ENCODE results near the gene PCDHB2.
A peak's percentile ranks its signal among the peaks of the same experiment; 100 is the strongest.
"Not testable (repeated sequence)": the region's sequence is repeated elsewhere in the genome, so short reads cannot be mapped to it uniquely, and the experiment has no call there.

The PCDHB2 gene

DNA sequence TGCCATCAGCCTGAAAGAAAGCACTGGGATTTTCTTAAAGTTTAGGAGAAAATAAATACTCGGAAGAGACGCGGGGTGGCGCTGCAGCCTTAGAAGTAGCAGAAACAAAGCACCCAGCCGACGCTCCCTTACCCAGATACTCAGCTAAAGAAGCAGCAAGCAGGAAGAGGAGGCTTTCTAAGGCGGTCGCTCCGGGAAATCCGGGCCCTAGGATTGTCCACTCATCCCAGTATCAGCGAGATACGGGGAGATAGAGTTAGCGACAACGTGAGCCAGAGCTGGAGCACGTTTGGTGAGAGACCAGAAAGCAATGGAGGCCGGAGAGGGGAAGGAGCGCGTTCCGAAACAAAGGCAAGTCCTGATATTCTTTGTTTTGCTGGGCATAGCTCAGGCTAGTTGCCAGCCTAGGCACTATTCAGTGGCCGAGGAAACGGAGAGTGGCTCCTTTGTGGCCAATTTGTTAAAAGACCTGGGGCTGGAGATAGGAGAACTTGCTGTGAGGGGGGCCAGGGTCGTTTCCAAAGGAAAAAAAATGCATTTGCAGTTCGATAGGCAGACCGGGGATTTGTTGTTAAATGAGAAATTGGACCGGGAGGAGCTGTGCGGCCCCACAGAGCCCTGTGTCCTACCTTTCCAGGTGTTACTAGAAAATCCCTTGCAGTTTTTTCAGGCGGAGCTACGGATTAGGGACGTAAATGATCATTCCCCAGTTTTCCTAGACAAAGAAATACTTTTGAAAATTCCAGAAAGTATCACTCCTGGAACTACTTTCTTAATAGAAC lies at the start of gene PCDHB2:
Gene PCDHB2, plus strand, starts transcription at position 135 of the 782 bp plus-strand sequence. Its CDS starts 176 bp downstream, at position 311.
- no peak for DNase-seq

GRCh38 chr5:141050622-141051520 lies 43.5 kb upstream of the PCDHB2 start, which contains the start of gene PCDHB1:
Gene PCDHB1 (plus strand): TSS chr5:141051374. CDS start chr5:141051471, 97 bp downstream.
- DNase-seq: no peak

DNA sequence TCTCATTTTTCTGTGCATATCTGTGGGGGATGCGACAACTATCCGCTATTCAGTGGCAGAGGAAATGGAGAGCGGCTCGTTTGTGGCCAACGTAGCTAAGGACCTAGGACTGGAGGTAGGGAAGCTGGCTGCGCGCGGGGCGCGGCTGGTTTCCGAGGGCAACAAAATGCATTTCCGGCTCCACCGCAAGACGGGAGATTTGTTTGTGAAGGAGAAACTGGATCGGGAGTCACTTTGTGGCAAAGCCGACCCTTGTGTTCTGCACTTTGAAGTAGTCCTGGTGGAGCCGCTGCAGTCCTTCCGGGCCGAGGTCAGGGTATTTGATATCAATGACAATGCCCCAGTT lies 42.9 kb upstream of the PCDHB2 start:
- DNase-seq: no peak

- DNase-seq: no peak
Observed at GRCh38 chr5:141077826-141078225, 16.6 kb upstream of the PCDHB2 start.

DNA sequence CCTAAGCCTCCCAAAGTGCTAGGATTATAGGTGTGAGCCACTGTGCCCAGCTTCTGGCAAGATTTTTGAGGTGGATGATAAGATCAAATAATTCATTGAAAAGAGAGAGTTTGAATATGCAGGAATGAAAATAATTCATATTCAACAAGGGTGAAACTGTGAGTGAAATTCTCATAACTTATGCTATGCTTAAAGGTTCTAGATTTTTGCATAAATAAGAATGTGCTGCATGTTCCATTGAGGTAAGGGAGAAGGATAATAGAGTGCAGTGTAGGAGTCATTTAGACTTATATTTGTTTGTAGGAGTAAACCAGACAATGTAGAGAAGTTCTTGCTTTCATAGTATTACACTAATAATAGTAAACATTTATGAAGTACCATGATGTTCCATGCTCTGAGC lies 12.2 kb upstream of the PCDHB2 start:
- no peak for DNase-seq

DNA sequence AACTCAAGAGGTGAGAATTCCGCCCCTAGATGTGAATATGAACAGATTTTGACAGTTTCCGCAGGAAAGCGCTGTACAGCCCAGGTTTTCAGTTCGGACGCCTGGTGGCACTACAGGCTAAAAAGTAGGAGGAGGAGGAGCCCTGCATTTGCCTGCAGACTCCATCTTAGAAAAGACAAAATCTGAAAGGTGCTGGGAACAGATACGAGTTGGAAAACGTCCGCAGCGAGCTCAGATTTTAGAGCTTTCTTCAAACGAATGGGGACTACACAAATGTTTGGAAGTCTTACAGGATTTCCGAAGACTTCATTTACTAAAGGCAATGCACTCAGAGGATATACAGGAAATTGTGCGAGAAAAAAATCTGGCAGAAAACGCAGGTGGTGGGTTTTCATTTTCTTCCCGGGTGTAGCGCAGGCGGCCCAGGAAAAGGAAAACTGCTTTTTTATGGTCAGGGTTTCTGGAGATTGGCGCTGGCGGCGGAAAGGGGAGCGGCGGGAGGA lies 9.9 kb upstream of the PCDHB2 start:
- peak; percentile 47 for DNase-seq

- no peak for DNase-seq
Observed at GRCh38 chr5:141095263-141095641, 837 bp downstream of the PCDHB2 start.

GRCh38 chr5:141096181-141096580 lies 1.8 kb downstream of the PCDHB2 start:
- DNase-seq: not testable (repeated sequence)

DNA sequence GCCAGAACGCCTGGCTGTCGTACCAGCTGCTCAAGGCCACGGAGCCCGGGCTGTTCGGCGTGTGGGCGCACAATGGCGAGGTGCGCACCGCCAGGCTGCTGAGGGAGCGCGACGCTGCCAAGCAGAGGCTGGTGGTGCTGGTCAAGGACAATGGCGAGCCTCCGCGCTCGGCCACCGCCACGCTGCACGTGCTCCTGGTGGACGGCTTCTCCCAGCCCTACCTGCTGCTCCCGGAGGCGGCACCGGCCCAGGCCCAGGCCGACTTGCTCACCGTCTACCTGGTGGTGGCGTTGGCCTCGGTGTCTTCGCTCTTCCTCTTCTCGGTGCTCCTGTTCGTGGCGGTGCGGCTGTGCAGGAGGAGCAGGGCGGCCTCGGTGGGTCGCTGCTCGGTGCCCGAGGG lies 2.2 kb downstream of the PCDHB2 start:
- DNase-seq: not testable (repeated sequence)

- DNase-seq: peak; percentile 4
Observed at GRCh38 chr5:141100243-141100805, 5.9 kb downstream of the PCDHB2 start, which contains the start of gene PCDHB3. Gene PCDHB3 (plus strand): TSS chr5:141100473. CDS start chr5:141100650, 177 bp downstream.

DNA sequence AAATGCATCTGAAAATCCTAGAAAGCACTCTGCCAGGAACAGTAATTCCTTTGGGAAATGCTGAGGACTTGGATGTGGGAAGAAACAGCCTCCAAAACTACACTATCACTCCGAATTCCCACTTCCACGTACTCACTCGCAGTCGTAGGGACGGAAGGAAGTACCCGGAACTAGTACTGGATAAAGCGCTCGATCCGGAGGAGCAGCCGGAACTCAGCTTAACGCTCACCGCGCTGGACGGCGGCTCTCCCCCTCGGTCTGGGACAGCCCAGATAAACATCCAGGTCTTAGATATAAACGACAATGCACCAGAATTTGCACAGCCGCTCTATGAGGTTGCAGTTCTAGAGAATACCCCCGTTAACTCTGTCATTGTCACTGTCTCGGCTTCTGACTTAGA lies 6.6 kb downstream of the PCDHB2 start:
- no peak for DNase-seq

GRCh38 chr5:141102070-141102469 lies 7.7 kb downstream of the PCDHB2 start:
- not testable (repeated sequence) for DNase-seq

- DNase-seq: not testable (repeated sequence)
Observed at GRCh38 chr5:141102471-141102870, 8.1 kb downstream of the PCDHB2 start.

DNA sequence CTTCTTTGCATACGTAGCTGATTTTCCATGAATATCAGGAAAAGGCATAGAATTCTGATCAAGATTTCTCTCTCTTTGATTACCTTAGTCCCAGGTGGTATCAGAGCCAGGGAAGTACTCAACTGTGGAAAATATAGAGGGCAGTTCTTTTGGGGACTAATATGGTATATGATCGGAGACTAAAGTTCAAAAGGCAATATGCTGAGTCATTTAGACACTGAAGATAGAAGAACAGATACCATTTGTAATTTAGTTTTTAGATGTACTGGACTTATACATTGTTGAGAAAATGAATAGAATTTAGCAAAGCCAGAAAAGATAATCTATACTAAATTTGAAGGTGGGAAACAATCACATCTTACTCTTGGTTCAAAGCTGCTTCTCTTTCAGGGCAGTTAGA lies 10.9 kb downstream of the PCDHB2 start:
- no peak for DNase-seq

GRCh38 chr5:141119250-141119649 lies 24.8 kb downstream of the PCDHB2 start:
- DNase-seq: no peak

- DNase-seq: no peak
Observed at GRCh38 chr5:141121563-141121962, 27.1 kb downstream of the PCDHB2 start, which contains the start of gene PCDHB4. Gene PCDHB4 (plus strand): TSS chr5:141121818. CDS start chr5:141121999, 181 bp downstream.

DNA sequence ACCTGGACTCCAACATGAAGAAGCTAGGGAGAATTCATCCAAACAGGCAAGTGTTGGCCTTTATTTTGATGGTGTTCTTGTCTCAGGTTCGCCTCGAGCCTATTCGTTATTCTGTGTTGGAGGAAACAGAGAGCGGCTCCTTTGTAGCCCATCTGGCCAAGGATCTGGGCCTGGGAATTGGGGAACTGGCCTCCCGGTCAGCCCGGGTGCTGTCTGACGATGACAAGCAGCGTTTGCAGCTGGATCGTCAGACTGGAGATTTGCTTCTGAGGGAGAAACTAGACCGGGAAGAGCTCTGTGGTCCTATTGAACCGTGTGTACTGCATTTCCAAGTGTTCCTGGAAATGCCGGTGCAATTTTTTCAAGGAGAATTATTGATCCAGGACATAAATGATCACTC lies 27.6 kb downstream of the PCDHB2 start:
- DNase-seq: no peak

DNA sequence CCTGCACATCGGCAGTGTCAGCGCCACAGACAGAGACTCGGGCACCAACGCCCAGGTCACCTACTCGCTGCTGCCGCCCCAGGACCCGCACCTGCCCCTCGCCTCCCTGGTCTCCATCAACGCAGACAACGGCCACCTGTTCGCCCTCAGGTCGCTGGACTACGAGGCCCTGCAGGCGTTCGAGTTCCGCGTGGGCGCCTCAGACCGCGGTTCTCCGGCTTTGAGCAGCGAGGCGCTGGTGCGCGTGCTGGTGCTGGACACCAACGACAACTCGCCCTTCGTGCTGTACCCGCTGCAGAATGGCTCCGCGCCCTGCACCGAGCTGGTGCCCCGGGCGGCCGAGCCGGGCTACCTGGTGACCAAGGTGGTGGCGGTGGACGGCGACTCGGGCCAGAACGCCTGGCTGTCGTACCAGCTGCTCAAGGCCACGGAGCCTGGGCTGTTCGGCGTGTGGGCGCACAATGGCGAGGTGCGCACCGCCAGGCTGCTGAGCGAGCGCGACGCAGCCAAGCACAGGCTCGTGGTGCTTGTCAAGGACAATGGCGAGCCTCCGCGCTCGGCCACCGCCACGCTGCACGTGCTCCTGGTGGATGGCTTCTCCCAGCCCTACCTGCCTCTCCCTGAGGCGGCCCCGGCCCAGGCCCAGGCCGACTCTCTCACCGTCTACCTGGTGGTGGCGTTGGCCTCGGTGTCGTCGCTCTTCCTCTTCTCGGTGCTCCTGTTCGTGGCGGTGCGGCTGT lies 29.2 kb downstream of the PCDHB2 start:
- DNase-seq: not testable (repeated sequence)

DNA sequence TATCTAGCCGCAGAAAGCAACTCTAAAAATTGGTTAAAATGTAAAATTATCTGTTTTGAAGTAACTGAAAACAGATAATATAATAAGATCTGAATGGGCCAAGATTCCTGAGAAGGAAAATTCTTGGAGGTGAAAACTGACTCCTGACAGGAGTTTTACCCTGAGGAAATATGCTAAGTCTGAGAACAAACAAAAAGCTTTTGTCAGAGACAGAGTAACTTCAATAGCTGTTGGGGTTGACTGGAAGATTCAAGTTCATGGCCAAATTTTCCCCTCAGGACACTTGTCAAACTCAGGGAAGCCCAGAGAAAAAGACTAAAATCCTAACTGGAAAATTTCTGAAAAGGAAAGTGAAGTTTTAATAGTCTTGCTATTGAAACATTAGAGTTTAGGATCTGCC lies 32.9 kb downstream of the PCDHB2 start:
- no peak for DNase-seq

DNA sequence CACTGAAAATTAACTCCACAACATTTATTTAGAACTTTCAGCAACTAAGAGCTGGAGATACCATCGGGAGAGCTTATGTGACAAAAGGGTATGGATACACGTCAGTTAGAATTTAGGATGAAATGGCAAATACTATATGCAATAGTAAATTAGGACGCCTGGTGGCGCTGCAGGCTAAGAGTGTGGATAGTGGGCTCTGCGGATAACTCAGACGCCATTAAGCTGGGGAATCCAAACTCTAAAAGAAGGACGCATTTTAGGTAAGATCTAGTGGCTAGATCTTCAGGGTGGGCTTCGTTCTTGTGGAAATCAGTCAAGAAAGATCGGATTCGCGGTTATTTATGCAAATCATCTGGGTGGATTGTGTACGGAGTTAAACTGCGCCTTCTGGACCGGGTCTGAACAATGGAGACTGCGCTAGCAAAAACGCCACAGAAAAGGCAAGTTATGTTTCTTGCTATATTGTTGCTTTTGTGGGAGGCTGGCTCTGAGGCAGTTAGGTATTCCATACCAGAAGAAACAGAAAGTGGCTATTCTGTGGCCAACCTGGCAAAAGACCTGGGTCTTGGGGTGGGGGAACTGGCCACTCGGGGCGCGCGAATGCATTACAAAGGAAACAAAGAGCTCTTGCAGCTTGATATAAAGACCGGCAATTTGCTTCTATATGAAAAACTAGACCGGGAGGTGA lies 40.8 kb downstream of the PCDHB2 start, which contains the start of gene PCDHB5:
Gene PCDHB5, plus strand, starts transcription at position 177 of the 688 bp plus-strand sequence. Its CDS starts 229 bp downstream, at position 406.
- DNase-seq: no peak

GRCh38 chr5:141135718-141136266 lies 41.4 kb downstream of the PCDHB2 start:
- DNase-seq: no peak
